CD4-positive, alpha-beta T cell (primary cell): ENCODE measurements around the gene LILRB4. TPM values are rescaled to one million over a fixed set of nuclear protein-coding genes. Genes with fewer than 3 reads are reported as not detected.

Experiments
- ATAC-seq: fragments of 200-7000 bp; cut with Tn5 transposase; one replicate; pipeline ENCODE4 v1.10.0; 2022; ENCODE audit warnings: mild to moderate bottlenecking; ENCODE audit not compliant: poor library complexity
- CTCF ChIA-PET: fragments of 350-600 bp; sonication (Branson Sonifier 250); formaldehyde crosslinking; loops from one replicate; lab custom pipeline; 2021; ENCODE audit warnings: antibody characterized with exemption, inconsistent platforms; lab: Charles Lee
- POLR2A ChIA-PET: fragments of 350-600 bp; sonication (Branson Sonifier 250); formaldehyde crosslinking; loops from one replicate; lab custom pipeline; 2021; ENCODE audit warnings: antibody characterized with exemption, inconsistent platforms; lab: Charles Lee
- DNase-seq, 14 experiments: peaks; one replicate each; pipeline ENCODE4 v3.0.0-alpha.2; 2013 to 2020; ENCODE audit warnings: mixed read lengths in 2 of 14
- H3K27ac ChIP-seq, 2 donors: one replicate each; pipeline versions ENCODE4 v1.5.1 to v1.7.0; 2013; ENCODE audit warnings: low read length in 2 of 2, low read depth in 1 of 2, mild to moderate bottlenecking in 1 of 2
- H3K27me3 ChIP-seq, 2 experiments: 1 replicate in 1 of 2; 2 replicates in 1 of 2; pipeline versions ENCODE4 v1.6.1 to v1.7.0; 2013; ENCODE audit warnings: low read length in 2 of 2, control low read depth in 1 of 2, mild to moderate bottlenecking in 1 of 2, moderate library complexity in 1 of 2; ENCODE audit not compliant: insufficient read depth in 2 of 2, control insufficient read depth in 1 of 2
- H3K36me3 ChIP-seq: one replicate; pipeline ENCODE4 v1.6.1; 2013; ENCODE audit warnings: low read length, control low read depth; ENCODE audit not compliant: insufficient read depth
- H3K4me1 ChIP-seq: one replicate; pipeline ENCODE4 v1.6.1; 2013; ENCODE audit warnings: low read length, control low read depth; ENCODE audit not compliant: insufficient read depth
- H3K4me3 ChIP-seq: one replicate; pipeline ENCODE4 v1.5.1; 2013; ENCODE audit warnings: mild to moderate bottlenecking, low read length, moderate library complexity
- H3K9me3 ChIP-seq, 2 experiments: 1 replicate in 1 of 2; 2 replicates in 1 of 2; pipeline versions ENCODE4 v1.6.1 to v1.7.0; 2013; ENCODE audit warnings: low read length in 2 of 2, mild to moderate bottlenecking in 2 of 2, control low read depth in 1 of 2, moderate library complexity in 1 of 2; ENCODE audit not compliant: control insufficient read depth in 1 of 2, insufficient read depth in 1 of 2
- H3K27ac Mint-ChIP-seq: one replicate; pipeline ENCODE4 v1.8.0; 2020; ENCODE audit warnings: mixed read lengths
- H3K27me3 Mint-ChIP-seq: one replicate; pipeline ENCODE4 v1.8.0; 2021; ENCODE audit warnings: mixed read lengths
- H3K36me3 Mint-ChIP-seq: one replicate; pipeline ENCODE4 v1.8.0; 2021; ENCODE audit warnings: low read depth, mixed read lengths
- H3K4me1 Mint-ChIP-seq: one replicate; pipeline ENCODE4 v1.8.0; 2021; ENCODE audit warnings: low read depth, mixed read lengths
- H3K4me3 Mint-ChIP-seq: one replicate; pipeline ENCODE4 v1.8.0; 2020; ENCODE audit warnings: mild to moderate bottlenecking, mixed read lengths
- H3K9me3 Mint-ChIP-seq: one replicate; pipeline ENCODE4 v1.8.0; 2020; ENCODE audit warnings: mixed read lengths
- intact Hi-C, 2 experiments: fragments of 100-400 bp; cut with DNase I in 1 of 2; cut with micrococcal nuclease in 1 of 2; formaldehyde crosslinking; loops; one replicate each; pipeline versions ENCODE4 v1.15.1 to v1.9.0; 2023 to 2025; cut with DNase I, micrococcal nuclease
- total RNA-seq, 174 experiments: library from RNA in 2 of 174; stranded (reverse) in 2 of 174; gene quantifications; one replicate each; pipeline ENCODE4 v1.2.3 and lab custom pipeline; 2021 to 2026
- TF ChIP-seq, protein P1 (sequence below): fragments of 200-600 bp; IDR thresholded peaks from one replicate; pipeline ENCODE4 v1.8.0; 2022; ENCODE audit warnings: antibody characterized with exemption, mild to moderate bottlenecking

Gene LILRB4
- total RNA-seq, 2 experiments from 2014 or later, result 0.22 to 0.60 TPM

DNA sequence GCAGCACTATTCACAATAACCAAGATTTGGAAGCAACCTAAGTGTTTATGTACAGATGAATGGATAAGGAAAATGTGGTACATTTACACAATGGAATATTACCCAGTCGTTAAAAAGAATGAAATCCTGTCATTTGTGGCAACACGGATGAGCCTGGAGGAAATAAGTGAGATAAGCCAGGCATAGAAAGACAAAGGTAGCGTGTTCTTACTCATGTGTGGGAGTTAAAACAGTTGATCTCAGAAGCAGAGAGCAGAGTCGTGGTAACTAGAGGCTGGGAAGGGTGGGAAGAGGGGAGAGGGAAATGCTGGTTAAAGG lies 29.5 kb downstream of the LILRB4 start:
- Mint-ChIP-seq H3K4me1 (no peaks in the 10 kb centered on the region), H3K4me3 (no peak overlapping the region), H3K36me3 (no peaks in the 10 kb centered on the region), H3K27me3 (peaks cover 51% of the 10 kb centered on the region), H3K9me3 (no peaks in the 10 kb centered on the region), H3K27ac (no peak overlapping the region)
- DNase-seq (no peak), ATAC-seq (no peak)
- TF ChIP-seq, protein P1, sequence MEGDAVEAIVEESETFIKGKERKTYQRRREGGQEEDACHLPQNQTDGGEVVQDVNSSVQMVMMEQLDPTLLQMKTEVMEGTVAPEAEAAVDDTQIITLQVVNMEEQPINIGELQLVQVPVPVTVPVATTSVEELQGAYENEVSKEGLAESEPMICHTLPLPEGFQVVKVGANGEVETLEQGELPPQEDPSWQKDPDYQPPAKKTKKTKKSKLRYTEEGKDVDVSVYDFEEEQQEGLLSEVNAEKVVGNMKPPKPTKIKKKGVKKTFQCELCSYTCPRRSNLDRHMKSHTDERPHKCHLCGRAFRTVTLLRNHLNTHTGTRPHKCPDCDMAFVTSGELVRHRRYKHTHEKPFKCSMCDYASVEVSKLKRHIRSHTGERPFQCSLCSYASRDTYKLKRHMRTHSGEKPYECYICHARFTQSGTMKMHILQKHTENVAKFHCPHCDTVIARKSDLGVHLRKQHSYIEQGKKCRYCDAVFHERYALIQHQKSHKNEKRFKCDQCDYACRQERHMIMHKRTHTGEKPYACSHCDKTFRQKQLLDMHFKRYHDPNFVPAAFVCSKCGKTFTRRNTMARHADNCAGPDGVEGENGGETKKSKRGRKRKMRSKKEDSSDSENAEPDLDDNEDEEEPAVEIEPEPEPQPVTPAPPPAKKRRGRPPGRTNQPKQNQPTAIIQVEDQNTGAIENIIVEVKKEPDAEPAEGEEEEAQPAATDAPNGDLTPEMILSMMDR, result no peak
- CTCF ChIA-PET, result no interaction called here
- intact Hi-C loops, result no loop called here
- POLR2A ChIA-PET, result no interaction called here
- Histone ChIP-seq H3K4me1 (peaks cover 2% of the 10 kb centered on the region), H3K27me3 (peaks cover 3 to 11% of the 10 kb centered on the region in 2 experiments), H3K9me3 (peaks cover 0 to 3% of the 10 kb centered on the region in 2 experiments), H3K36me3 (no peaks in the 10 kb centered on the region), H3K4me3 (no peak overlapping the region), H3K27ac (no peak overlapping the region)

DNA sequence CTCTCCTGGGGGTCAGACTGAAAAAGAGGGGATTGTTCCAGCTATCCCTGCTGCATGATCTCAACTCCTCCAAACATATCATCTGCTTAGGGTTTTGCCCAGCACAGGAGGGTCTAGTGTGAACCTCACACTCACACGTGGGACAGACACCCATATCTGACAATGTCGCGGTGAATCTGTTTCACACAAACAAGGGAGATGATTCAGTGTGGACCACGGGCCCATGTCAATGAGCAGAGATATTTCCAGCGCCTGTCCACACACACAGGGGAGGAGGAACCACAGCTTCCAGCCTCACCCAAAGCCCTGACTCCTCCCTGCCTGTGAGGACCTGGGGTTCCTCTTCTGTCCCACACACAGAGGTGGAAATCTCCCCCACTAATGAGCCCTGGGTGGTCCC lies 31.9 kb downstream of the LILRB4 start:
- Histone ChIP-seq H3K9me3 (peaks cover 0 to 3% of the 10 kb centered on the region in 2 experiments), H3K36me3 (no peaks in the 10 kb centered on the region), H3K27me3 (peaks cover 3% of the 10 kb centered on the region in 2 experiments), H3K4me1 (peaks cover 2% of the 10 kb centered on the region), H3K27ac (no peak overlapping the region), H3K4me3 (no peak overlapping the region)
- H3K36me3 Mint-ChIP-seq, result no peaks in the 10 kb centered on the region
- CTCF ChIA-PET, result interaction anchor here (1.1 kb wide), 1 partner anchor 12 kb away, joined by 3 read pairs; no protein-coding TSS in a partner anchor
- no peak overlapping the region for H3K4me3 Mint-ChIP-seq
- ATAC-seq (no peak), DNase-seq (peak in 1 of 14 experiments; percentile 23)
- no peak overlapping the region for H3K27ac Mint-ChIP-seq
- H3K27me3 Mint-ChIP-seq, result peaks cover 59% of the 10 kb centered on the region
- intact Hi-C loops, result no loop called here
- TF ChIP-seq, protein P1, result no peak
- no peaks in the 10 kb centered on the region for H3K9me3 Mint-ChIP-seq
- POLR2A ChIA-PET, result no interaction called here
- H3K4me1 Mint-ChIP-seq, result no peaks in the 10 kb centered on the region

DNA sequence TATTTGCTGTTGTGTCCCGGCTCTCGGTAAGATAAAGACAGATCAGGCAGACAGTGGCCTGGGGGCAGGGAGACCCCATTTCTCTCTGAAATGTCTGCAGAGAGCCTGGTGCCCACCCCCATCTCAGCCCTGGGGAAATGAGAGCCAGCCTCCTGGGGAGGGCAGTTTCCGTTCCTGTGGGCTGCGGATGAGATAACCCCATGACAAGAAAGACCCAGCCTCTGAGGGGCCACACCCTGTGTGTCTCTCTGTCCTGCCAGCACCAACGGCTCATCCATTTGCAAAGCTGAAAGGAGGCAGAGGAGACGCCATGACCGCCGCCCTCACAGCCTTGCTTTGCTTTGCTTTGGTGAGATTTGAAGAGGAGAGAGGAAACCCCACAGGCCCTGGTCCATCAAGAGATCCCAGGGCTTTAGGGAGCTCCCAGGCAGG lies 33.3 kb downstream of the LILRB4 start:
- TF ChIP-seq, protein P1, result no peak
- ChIA-PET POLR2A (no interaction called here), CTCF (no interaction called here)
- no peak overlapping the region for H3K4me3 ChIP-seq
- no peak overlapping the region for H3K27ac ChIP-seq
- Mint-ChIP-seq H3K4me1 (no peaks in the 10 kb centered on the region), H3K4me3 (no peak overlapping the region), H3K9me3 (no peaks in the 10 kb centered on the region), H3K36me3 (no peaks in the 10 kb centered on the region), H3K27me3 (peaks cover 55% of the 10 kb centered on the region), H3K27ac (no peak overlapping the region)
- no peak for DNase-seq
- no peak for ATAC-seq
- H3K4me1 ChIP-seq, result peaks cover 2% of the 10 kb centered on the region
- peaks cover 0 to 3% of the 10 kb centered on the region in 2 experiments for H3K9me3 ChIP-seq
- H3K36me3 ChIP-seq, result no peaks in the 10 kb centered on the region
- intact Hi-C loops, result no loop called here
- peaks cover 3 to 5% of the 10 kb centered on the region in 2 experiments for H3K27me3 ChIP-seq
